ENCODE data around the gene SBF1.

SBF1 gene

GRCh38 chr22:50420015-50420414, 54.8 kb downstream of the SBF1 start:
- Histone ChIP-seq H2AFZ (ENCODE audit: low read length) (no peak overlapping the region), H3K79me2 (ENCODE audit: insufficient read depth, low read length) (no peaks in the 10 kb centered on the region), H3K9me3 (ENCODE audit: insufficient read depth, low read depth, low read length) (no peaks in the 10 kb centered on the region), H3K27me3 (ENCODE audit: insufficient read depth, low read length, poor library complexity, severe bottlenecking) (no peaks in the 10 kb centered on the region), H4K20me1 (ENCODE audit: insufficient read depth, low read length, poor library complexity, severe bottlenecking) (no peaks in the 10 kb centered on the region), H3K36me3 (ENCODE audit: insufficient read depth, low read length) (peaks cover 85% of the 10 kb centered on the region; the same call in 1 of the 2 replicates), H3K9me2 (replicated peaks; ENCODE audit: low read depth, low read length) (no peaks in the 10 kb centered on the region), H3F3A (ENCODE audit: low read depth) (no peaks in the 10 kb centered on the region), H3K4me1 (ENCODE audit: insufficient read depth, low read length, poor library complexity, severe bottlenecking) (no peaks in the 10 kb centered on the region), H3K9ac (ENCODE audit: low read depth, low read length, poor library complexity, severe bottlenecking) (no peak overlapping the region), H3K4me2 (ENCODE audit: low read depth, low read length, poor library complexity, severe bottlenecking) (no peak overlapping the region), H3K4me3 (ENCODE audit: low read length, poor library complexity, severe bottlenecking) (no peak overlapping the region)
- TF ChIP-seq CTCF (conservative IDR thresholded peaks at IDR 0.05; ENCODE audit: low read length) (no peak), EZH2phosphoT487 (IDR thresholded peaks at IDR 0.05; ENCODE audit: borderline replicate concordance) (no peak)

- Histone ChIP-seq H3K9me3 (ENCODE audit: insufficient read depth, low read depth, low read length) (no peaks in the 10 kb centered on the region), H3F3A (ENCODE audit: low read depth) (no peaks in the 10 kb centered on the region), H4K20me1 (ENCODE audit: insufficient read depth, low read length, poor library complexity, severe bottlenecking) (no peaks in the 10 kb centered on the region), H3K4me1 (ENCODE audit: insufficient read depth, low read length, poor library complexity, severe bottlenecking) (no peaks in the 10 kb centered on the region), H3K79me2 (ENCODE audit: insufficient read depth, low read length) (no peaks in the 10 kb centered on the region), H3K9me2 (replicated peaks; ENCODE audit: low read depth, low read length) (no peaks in the 10 kb centered on the region), H2AFZ (ENCODE audit: low read length) (no peak overlapping the region), H3K9ac (ENCODE audit: low read depth, low read length, poor library complexity, severe bottlenecking) (no peak overlapping the region), H3K4me3 (ENCODE audit: low read length, poor library complexity, severe bottlenecking) (no peak overlapping the region), H3K4me2 (ENCODE audit: low read depth, low read length, poor library complexity, severe bottlenecking) (no peak overlapping the region), H3K36me3 (ENCODE audit: insufficient read depth, low read length) (peaks cover 88% of the 10 kb centered on the region; the same call in 1 of the 2 replicates), H3K27me3 (ENCODE audit: insufficient read depth, low read length, poor library complexity, severe bottlenecking) (no peaks in the 10 kb centered on the region)
- TF ChIP-seq CTCF (conservative IDR thresholded peaks at IDR 0.05; ENCODE audit: low read length): no peak
- TF ChIP-seq EZH2phosphoT487 (IDR thresholded peaks at IDR 0.05; ENCODE audit: borderline replicate concordance): no peak
These were observed 55.7 kb downstream of the SBF1 start for GRCh38 chr22:50419116-50419515.

- H3K4me1 ChIP-seq (ENCODE audit: insufficient read depth, low read length, poor library complexity, severe bottlenecking): no peaks in the 10 kb centered on the region
- H4K20me1 ChIP-seq (ENCODE audit: insufficient read depth, low read length, poor library complexity, severe bottlenecking): no peaks in the 10 kb centered on the region
- no peaks in the 10 kb centered on the region for H3K9me3 ChIP-seq (ENCODE audit: insufficient read depth, low read depth, low read length)
- H3K4me3 ChIP-seq (ENCODE audit: low read length, poor library complexity, severe bottlenecking): no peak overlapping the region
- H2AFZ ChIP-seq (ENCODE audit: low read length): no peak overlapping the region
- no peak overlapping the region for H3K9ac ChIP-seq (ENCODE audit: low read depth, low read length, poor library complexity, severe bottlenecking)
- no peaks in the 10 kb centered on the region for H3K9me2 ChIP-seq (replicated peaks; ENCODE audit: low read depth, low read length)
- TF ChIP-seq CTCF (conservative IDR thresholded peaks at IDR 0.05; ENCODE audit: low read length): no peak
- no peak for TF ChIP-seq EZH2phosphoT487 (IDR thresholded peaks at IDR 0.05; ENCODE audit: borderline replicate concordance)
- no peaks in the 10 kb centered on the region for H3K79me2 ChIP-seq (ENCODE audit: insufficient read depth, low read length)
- H3K36me3 ChIP-seq (ENCODE audit: insufficient read depth, low read length): peaks cover 87% of the 10 kb centered on the region; the same call in 1 of the 2 replicates
- no peaks in the 10 kb centered on the region for H3F3A ChIP-seq (ENCODE audit: low read depth)
- H3K4me2 ChIP-seq (ENCODE audit: low read depth, low read length, poor library complexity, severe bottlenecking): no peak overlapping the region
- H3K27me3 ChIP-seq (ENCODE audit: insufficient read depth, low read length, poor library complexity, severe bottlenecking): no peaks in the 10 kb centered on the region
These were observed 56.2 kb downstream of the SBF1 start for GRCh38 chr22:50418624-50419023.

Measured in Loucy (cell line).